Measurements from ENCODE around the gene EYS.
"Not testable (repeated sequence)": the region's sequence is repeated elsewhere in the genome, so short reads cannot be mapped to it uniquely, and the experiment has no call there.

The EYS gene

DNA sequence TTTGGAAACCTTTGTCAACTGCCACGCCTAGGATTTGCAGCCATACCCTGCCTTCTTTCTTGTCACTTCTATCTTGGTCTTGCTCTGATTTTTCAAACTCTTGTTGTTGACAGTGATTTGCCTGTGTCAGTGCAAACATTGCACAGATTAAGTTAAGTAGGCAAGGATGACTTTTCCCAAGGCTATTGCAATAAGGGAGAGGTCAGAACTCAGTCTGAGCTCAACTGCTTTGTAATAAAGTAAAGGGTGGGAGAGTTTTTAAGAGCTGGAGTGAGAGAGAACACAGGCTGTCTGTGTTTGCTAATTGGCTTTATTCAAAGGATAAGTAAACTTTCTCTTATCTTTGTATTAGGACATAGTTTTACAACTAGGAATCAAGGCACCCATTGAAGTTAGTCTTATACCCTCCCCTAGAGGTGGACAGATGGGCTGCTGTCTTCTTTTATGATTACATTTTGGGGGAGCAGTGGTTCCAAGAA, 1622.8 kb downstream of the EYS start:
- no peak for DNase-seq

DNA sequence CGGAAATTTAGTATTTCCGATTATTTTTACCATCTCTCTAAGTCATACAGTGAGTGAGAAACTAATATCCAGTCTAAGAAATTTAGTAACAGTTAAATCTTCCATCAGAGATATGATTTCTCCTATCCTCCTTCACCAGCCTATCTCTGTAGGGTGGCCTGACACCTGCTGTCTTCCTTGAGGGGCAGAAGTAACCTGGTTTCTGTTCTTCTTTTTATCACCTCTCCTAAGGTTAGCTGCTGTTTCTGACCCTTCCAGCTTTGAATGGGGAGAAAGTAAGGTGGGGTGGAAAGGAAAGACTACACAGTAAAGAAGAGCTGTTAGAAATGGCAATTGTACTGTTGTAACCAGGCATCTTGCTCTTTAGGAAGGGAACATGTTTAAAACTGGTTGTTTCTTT, 1623.8 kb downstream of the EYS start:
- no peak for DNase-seq

DNA sequence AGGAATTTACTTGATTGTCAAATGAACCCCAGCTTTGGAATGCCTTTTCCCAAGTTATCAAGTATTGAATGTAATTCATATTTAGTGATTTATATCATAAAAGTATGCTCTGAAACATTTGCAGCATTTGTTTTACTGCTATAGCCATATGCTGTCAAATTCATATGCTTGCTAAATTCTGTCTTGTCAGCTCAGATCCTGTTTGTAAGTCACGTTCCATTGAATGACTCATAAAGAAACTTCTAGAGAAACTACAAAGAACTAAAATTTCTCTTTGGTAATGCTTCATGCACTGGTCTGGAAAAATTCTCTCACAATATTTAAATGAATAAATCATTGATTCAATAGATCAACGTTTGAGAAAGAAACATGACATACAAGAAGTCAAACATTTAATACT, 1625.6 kb downstream of the EYS start:
- no peak for DNase-seq

DNA sequence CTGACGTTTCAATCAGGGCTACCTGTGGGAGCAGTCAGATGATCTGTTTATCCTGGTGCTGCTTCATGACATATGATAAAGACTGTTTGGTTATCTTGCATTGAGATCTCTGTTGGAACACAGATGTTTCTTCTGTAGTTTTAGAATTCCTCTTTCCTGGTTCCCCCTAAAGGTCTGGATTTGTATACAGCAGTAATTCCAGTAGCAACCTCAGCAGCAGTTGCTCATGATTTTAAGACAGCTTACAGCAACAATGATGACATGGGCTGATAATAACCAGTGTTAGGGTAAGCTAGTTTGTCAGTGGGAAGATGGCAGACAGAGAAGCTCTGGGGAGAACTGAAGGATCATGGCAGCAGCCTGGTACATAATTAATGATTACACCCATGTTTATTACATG, 1632.0 kb downstream of the EYS start:
- no peak for DNase-seq

DNA sequence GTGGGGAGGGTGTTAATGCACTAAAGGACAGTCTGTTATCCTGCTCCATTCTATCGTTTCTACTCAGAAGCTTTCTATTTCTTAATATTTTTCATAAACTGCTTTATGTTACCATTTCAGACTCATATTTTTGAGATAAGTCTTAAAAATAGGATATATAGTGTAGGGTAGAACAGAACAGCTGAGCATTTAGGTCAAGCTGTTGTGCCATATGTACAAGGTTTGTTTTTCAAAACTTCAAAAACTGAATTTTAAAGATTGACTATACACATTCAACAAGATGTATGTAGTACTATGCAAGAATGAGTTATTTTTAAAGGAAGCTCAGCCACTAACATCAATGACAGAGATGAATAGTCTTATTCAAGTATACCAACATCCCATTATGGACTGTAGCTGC, 1634.3 kb downstream of the EYS start:
- no peak for DNase-seq

DNA sequence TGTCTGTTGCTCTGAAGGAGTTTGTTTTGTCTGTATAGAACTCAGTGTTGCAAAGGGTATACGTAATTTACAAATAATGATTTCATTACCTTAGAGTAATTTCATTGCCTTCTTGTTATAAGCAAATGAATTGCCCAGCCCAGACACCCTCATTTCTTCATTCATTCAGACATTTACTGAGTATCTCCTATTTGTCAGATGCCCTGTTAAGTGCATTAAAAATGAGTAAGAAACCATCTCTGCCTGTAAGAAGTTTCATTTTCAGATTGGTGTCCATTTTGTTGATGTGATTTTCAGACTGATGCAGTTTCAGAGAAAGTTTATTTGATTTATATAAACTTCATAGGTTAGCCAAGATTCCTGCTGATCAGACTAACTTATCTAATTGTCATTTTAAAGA, 1642.1 kb downstream of the EYS start:
- DNase-seq, result no peak

DNA sequence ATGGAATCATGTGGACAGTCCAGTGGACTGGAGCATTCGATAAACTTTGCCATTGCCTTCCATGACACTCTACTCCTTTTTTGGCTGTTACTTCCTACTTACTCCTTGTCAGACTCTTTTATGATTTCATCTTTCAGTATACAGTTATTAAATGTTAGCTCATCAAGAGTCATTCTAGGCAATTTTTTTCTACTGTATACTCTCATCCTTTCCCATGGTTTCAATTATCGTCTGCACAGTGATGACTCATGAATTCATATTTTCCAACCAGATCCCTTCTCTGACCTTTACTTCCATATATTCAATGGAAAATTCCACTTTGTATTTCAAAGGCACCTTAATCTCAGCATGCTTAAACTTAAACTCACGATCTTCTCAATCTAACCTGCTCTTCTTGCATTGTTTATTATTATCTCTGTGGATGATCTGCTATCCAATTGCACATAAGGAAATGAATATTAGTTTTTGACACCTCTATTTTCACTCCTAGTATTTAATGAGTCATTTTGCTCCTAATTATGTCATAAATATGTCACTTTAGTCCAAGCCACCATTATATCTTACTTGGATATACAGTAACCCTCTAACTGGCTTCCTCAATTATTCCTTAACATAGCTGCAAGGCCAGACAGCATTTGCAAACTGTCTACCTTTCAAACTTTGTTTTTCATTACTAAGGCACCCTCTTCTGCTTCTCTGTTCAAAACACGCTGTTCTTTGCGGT, 1643.9 kb downstream of the EYS start:
- DNase-seq, result no peak

DNA sequence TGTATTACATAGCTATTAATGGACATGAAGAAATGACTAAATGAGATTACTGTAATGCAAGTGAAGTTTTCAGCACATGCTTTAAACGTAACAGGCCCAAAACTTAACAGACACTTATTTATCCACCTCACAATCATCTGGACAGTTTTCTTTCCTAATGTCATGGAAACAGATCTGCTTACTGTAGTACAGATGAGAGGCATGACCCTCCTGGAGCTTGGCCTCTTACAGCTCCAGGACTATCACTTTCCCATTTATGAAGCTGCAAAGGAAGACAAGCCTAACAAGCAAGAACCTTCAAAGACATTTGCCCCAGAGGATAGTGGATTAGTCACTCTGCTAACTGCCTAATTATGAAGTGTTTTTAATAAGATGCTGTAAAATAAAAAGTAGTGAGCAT, 1652.2 kb downstream of the EYS start:
- DNase-seq, result no peak

DNA sequence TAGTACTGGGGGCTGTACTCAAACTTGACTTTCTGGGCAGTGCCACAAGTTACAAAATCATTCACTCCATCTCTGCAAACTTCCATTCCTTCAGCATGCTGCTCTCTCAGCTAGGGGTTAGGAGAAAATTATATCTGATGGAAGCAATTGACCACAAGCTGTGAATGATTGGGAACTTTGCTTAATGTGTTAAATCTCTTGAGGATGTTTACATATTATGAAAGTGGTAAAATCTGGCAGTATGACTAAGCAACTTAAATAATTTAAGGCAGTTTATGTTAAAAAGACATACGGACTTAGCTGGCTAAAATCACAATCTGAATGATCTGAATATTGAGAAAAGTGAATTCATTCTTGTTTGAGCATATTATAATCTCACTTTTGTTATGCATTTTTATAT, 1656.4 kb downstream of the EYS start:
- DNase-seq, result no peak

DNA sequence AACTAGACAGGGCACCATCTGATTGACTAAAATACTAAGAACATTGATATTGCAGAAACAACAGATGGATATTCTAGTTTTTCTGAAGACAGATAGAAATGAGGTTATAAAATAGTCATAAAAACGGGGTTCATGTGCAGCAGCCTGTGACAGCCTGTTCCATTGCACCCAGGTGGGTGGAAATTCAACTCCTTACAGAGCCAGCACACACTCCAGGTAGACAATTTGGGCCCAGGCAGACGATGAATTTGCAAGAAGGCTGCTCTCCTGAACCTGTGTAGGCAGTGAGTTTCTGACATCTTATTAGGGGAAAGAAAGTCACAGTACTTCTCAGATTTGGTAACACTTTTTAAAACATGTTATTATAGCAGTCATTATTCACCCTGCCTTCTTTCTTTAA, 1657.3 kb downstream of the EYS start:
- DNase-seq, result no peak

DNA sequence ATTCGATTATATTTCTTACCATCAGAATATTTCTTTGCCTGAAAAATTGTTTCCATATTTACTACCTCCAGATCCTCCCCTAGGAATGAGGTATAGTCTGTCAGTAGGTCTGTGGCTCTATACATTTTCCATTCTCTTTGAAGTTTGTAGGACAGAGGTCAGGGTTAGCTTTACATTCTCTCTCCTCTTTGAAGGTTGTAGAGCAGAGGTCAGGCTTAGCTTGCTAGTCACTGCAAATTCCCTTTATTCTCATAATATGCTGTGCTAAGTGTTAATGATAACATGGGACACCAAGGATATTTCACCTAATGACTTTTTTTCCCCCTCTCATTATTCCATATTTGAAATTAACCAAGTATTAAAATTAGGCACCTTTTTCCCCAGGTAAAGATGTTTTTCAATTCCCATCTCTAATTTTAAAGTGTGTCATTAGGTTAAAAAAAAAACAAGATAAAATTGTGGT, 1660.2 kb downstream of the EYS start:
- DNase-seq, result no peak

DNA sequence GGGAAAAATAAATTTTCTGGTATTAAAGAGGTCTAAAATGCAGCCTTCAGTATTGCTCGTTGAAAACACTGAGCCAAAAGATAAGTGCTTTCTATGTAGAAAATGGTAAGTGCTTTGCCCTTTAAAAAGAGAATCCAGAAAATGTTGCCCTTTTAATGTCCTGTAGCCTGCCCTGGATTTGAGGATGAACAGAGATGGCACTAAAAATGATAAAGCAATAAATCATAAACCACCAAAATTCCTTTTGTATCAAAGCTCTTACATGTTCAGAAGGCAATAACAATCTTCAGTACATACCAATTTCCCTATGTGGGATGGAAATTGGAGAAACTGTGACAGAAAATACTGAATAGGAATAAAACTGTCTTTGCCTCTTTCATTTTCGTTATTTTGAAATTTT, 1665.7 kb downstream of the EYS start:
- no peak for DNase-seq

DNA sequence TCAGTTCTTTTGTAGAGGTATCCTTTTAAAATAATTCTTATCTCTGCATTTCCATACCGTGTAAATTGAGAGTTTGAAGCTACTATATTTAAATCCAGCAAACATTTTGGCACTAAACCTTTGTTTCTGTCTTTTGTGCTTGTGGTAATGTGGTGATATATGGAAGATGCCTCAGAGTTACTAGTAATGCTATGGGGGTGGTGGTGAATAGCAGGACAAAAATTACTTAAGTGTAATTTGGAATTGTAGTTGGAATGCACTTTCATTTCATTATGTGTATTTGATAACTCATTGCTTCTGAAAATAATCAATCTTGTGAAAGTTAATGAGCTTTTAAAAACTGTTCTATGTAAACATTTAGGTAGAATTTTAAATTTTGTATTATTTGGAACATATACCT, 1666.9 kb downstream of the EYS start:
- DNase-seq, result no peak

DNA sequence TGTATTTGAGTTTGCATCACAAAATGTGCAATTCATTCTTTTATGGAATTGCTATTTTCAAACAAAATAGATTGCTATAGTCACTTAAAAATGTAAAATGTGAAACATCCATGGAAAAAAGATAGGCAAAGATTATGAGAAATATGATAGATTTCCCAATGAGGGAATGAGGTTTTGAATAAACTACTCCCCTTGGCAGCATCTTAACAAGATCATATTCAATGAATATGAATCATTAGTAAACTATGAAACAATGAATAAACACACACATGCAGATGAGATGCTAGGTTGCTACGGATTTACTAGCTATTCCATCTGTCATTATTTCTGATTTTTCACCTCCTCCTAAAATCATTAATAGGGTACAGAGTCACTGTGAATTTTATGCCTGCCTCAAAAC, 1669.6 kb downstream of the EYS start:
- DNase-seq, result no peak

DNA sequence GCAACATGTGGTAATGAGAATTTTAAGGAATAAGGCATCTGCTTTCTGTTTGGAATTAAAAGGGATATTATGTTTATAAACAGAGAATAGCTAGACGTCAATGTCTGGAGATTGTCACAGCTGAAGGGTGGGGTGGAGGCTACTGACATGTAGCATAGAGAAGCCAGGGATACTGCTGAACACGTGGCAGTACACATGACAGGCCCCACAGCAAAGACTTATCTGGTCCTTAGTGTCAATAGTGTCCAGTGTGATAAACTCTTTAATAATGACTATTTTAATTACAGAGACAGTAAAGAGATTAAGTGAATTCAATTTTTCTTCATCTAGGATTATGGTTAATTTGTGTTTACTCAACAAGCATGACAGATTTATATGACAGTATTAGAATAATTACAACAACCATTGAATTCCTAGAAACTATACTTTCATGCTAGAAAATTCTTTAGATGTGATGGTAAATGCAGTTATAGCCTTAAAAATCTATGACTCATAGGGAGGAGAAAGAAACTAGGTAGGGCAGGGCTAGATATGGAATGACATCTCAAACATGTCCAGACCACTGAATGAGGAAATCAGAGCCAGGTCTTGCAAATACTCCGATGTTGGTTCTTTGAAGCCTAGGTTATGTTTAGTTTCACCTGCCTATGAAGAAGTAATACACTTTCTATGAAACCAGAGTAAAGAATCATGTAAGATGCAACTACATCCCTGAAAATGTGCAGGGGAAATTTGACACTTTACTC, 1671.9 kb downstream of the EYS start:
- no peak for DNase-seq

DNA sequence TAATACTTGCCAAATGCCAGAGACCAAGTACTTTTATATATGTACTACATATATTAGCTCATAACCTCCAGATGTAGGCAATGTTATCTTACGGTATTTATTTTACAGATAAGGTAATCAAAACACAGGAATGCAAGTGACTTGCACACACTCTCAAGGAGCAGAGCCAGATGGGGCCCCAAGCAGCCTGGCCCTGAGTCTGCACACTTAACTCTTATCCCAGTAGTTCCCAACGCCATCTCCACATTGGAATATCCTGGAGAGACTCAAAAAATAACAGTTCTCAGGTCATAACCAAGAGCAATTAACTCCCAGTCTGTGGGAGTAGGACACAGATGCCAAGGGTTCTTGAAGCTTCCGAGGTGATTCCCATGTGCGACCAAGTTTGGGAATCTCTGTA, 1672.7 kb downstream of the EYS start:
- no peak for DNase-seq

DNA sequence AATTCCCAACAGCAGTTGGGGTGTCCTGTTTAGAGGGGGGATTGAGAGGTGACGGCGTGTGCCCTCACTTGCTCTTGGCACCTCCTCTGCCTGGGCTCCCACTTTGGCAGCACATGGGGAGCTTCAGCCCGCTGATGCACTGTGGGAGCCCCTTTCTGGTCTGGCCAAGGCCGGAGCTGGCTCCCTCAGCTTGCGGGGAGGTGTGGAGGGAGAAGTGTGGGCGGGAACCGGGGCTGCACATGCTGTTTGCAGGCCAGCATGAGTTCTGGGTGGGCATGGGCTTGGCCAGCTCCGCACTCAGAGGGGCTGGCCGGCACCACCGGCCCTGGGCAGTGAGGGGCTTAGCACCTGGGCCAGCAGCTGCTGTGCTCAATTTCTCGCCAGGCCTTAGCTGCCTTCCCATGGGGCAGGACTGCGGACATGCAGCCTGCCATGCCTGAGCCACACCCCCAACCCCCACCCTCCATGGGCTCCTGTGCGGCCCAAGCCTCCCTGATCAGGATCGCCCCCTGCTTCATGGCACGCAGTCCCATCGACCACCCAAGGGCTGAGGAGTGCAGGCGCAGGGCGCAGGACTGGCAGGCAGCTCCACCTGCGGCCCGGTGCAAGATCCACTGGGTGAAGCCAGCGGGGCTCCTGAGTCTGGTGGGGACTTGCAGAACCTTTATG, 1675.9 kb downstream of the EYS start:
- not testable (repeated sequence) for DNase-seq

DNA sequence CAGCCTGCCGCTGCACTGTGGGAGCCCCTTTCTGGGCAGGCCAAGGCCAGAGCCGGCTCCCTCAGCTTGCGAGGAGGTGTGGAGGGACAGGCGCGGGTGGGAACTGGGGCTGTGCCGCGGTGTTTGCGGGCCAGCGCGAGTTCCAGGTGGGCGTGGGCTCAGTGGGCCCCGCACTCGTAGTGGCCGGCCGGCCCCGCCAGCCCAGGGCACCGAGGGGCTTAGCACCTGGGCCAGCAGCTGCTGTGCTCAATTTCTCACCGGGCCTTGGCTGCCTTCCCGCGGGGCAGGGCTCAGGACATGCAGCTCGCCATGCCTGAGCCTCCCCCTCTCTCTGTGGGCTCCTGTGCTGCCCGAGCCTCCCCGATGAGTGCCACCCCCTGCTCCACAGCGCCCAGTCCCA, 1683.3 kb downstream of the EYS start:
- no peak for DNase-seq

DNA sequence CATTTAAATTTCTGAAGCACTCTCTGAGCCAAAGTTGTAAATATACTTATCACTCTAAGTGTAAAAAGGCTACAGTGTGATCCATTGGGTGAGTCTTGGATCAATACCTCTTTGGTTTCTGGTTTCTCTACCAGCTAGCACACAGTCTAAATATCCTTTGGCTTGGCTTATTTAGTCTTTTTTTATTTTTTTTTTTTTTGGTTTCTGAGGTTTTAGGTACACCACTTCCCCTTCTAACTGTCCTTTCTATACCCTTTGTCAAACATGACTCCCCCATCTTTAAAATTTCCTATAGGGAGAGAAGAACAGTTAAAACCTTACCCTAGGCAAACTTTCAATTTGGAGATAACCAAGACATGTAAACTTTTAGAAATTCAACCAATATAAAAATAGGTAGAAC, 1692.4 kb downstream of the EYS start:
- no peak for DNase-seq

DNA sequence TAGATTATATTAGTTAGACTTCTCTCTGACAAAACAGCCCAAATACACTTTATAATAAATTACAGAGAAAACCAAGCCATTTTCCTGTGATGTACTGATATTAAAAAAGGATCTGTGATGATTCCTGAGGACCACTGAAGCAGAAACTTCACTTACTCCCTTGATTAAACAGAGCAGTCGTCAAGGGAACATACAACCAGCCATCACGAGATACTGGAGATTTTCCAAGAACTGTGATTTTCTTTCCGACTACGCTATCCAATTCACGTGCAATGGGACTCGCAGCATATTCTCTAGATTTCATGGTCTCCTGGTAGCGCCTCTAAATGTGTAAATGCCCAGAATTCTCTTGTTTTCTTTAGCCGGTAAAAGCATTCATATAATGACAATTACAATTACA, 1694.0 kb downstream of the EYS start:
- no peak for DNase-seq

DNA sequence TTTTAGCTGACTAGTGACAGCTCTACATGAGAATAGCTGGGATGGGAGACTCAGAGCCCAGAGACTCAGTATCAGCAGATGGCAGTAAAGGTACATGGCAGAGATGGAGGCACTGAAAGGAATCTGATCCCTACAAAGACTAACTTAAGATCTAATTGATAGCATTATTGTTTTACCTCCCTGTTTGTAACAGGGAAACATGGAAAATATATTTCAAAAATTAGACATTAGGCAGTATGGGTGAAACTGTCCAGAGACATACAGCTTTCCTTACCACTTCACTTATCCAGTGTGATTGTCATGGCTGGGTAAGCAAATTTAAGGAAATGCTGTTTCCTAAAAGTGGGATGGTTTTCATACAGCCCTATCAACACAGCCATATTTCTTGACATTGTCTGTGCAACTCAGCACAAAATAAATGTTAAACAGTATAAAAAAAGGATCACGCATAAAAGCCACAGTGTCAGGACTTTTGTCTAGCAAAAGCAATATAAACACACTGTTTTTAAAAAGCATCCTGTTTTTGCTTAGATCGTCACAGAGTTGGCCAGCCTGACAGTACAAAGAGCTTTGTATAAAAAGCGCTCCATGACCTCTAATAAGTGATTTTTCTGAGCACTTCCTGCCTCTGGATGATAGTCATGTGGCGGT, 1694.5 kb downstream of the EYS start:
- no peak for DNase-seq

DNA sequence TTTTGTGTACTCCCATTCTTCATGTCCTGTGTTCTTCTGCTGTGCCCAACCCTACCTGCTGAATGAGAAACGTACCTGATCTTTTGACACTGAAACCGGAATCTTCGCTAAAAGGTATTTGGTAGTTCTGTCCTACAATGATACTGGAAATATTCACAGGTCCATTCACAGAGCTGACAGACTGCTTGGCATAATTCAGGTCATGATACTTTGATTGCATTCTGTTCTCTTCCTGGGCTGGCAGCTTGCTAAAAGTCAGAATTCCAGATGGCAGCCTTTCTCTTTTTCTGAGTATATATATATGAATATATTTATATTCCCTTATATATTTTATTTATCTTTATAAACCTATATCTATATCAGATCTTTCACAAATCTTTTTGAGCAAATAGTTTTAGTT, 1696.4 kb downstream of the EYS start:
- no peak for DNase-seq

DNA sequence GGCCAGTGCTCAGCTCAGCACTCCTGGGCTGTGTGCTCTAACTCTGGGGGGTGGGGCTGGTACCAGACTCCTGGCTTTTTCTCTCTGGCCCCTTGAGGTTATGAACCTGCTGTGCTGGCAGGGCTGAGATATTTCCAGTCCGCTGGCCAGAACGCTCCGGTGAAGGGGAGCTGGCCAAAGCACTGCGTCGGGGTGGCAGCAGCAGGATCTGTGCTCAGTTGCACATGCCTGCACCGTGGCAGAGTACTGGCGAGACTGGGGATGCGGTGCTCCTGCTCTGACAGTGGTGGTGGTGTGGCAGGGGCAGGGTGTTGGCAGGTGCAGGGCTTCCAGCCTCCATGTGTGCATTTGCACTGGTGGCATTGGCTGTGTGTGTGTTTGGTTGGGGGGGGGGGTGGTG, 1697.0 kb downstream of the EYS start:
- no peak for DNase-seq

DNA sequence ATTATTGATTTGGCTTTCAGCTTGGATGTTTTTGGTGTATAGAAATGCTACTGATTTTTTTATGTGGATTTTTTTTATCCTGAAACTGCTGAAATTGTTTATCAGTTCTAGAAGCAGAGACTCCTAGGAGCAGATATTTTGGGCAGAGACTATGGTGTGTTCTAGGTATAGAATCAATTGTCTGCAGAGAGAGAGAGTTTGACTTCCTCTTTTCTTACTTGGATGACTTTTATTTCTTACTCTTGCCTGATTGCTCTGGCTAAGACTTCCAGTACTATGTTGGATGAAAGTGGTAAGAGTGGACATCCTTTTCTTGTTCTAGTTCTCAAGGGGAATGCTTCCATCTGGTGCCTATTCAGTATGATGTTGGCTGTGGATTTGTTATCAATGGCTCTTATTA, 1700.8 kb downstream of the EYS start:
- no peak for DNase-seq

Data from activated CD4-positive, alpha-beta T cell treated with anti-CD3 and anti-CD28 coated beads for 1 hour (primary cell).